HG02798 (cell line): ENCODE results near the gene C2orf68.
"Not testable (repeated sequence)": the region's sequence is repeated elsewhere in the genome, so short reads cannot be mapped to it uniquely, and the experiment has no call there.

Experiments used
- ATAC-seq: cut with Tn5 transposase; IDR thresholded peaks from one replicate; pipeline ENCODE4 v1.9.1; 2021; ENCODE audit warnings: mild to moderate bottlenecking; ENCODE audit not compliant: unreplicated experiment, poor library complexity

C2orf68 gene

GRCh38 chr2:85611705-85612587, at the start of gene C2orf68:
C2orf68 (minus strand) TSS chr2:85612066; CDS start chr2:85611984, 82 bp downstream.
- ATAC-seq, result peak; percentile 79

GRCh38 chr2:85661139-85661858, 49.4 kb upstream of the C2orf68 start:
- ATAC-seq, result no peak

- ATAC-seq, result no peak
These were observed 48.9 kb upstream of the C2orf68 start for GRCh38 chr2:85660725-85661124.

GRCh38 chr2:85660301-85660700, 48.4 kb upstream of the C2orf68 start:
- not testable (repeated sequence) for ATAC-seq

- ATAC-seq, result no peak
These were observed 47.6 kb upstream of the C2orf68 start for GRCh38 chr2:85659324-85659981.

GRCh38 chr2:85657399-85657798, 45.5 kb upstream of the C2orf68 start:
- ATAC-seq, result not testable (repeated sequence)

GRCh38 chr2:85656468-85656867, 44.6 kb upstream of the C2orf68 start:
- ATAC-seq, result no peak

- no peak for ATAC-seq
These were observed 44.1 kb upstream of the C2orf68 start for GRCh38 chr2:85655961-85656417.

GRCh38 chr2:85653996-85654395, 42.1 kb upstream of the C2orf68 start:
- ATAC-seq, result no peak

GRCh38 chr2:85652056-85652455, 40.2 kb upstream of the C2orf68 start:
- ATAC-seq, result no peak

GRCh38 chr2:85651097-85651496, 39.2 kb upstream of the C2orf68 start:
- no peak for ATAC-seq

- ATAC-seq, result no peak
These were observed 38.6 kb upstream of the C2orf68 start for GRCh38 chr2:85650456-85650855.

- ATAC-seq, result no peak
These were observed 37.6 kb upstream of the C2orf68 start for GRCh38 chr2:85649201-85650190.

- ATAC-seq, result no peak
These were observed 36.8 kb upstream of the C2orf68 start for GRCh38 chr2:85648619-85649018.

GRCh38 chr2:85647823-85648526, 36.1 kb upstream of the C2orf68 start:
- ATAC-seq, result peak; percentile 44

GRCh38 chr2:85646166-85646565, 34.3 kb upstream of the C2orf68 start:
- ATAC-seq, result no peak

GRCh38 chr2:85644909-85645308, 33.0 kb upstream of the C2orf68 start:
- no peak for ATAC-seq

GRCh38 chr2:85642725-85643124, 30.9 kb upstream of the C2orf68 start:
- ATAC-seq, result peak; percentile 83

GRCh38 chr2:85635636-85636035, 23.8 kb upstream of the C2orf68 start:
- no peak for ATAC-seq
